ENCODE data around the gene SLC12A9.
"Not testable (repeated sequence)": the region's sequence is repeated elsewhere in the genome, so short reads cannot be mapped to it uniquely, and the experiment has no call there.

The SLC12A9 gene

GRCh38 chr7:100852048-100852872 is at the start of gene SLC12A9:
Gene SLC12A9, plus strand, starts transcription at chr7:100852713. Its CDS starts 1,485 bp downstream, at chr7:100854198.
- DNase-seq, result peak; percentile 93

- DNase-seq, result no peak
These were observed 49.6 kb upstream of the SLC12A9 start for GRCh38 chr7:100802951-100803350.

GRCh38 chr7:100803398-100804161 is 48.9 kb upstream of the SLC12A9 start:
- DNase-seq, result peak; percentile 33

- no peak for DNase-seq
These were observed 47.7 kb upstream of the SLC12A9 start for GRCh38 chr7:100804681-100805431.

GRCh38 chr7:100806276-100806675 is 46.2 kb upstream of the SLC12A9 start:
- DNase-seq, result no peak

GRCh38 chr7:100806883-100807282 is 45.6 kb upstream of the SLC12A9 start:
- not testable (repeated sequence) for DNase-seq

GRCh38 chr7:100808354-100808875 is 44.1 kb upstream of the SLC12A9 start:
- no peak for DNase-seq

GRCh38 chr7:100811480-100811879 is 41.0 kb upstream of the SLC12A9 start:
- DNase-seq, result no peak

- no peak for DNase-seq
These were observed 39.8 kb upstream of the SLC12A9 start for GRCh38 chr7:100812729-100813128.

GRCh38 chr7:100816515-100816914 is 36.0 kb upstream of the SLC12A9 start:
- not testable (repeated sequence) for DNase-seq

GRCh38 chr7:100817097-100817496 is 35.4 kb upstream of the SLC12A9 start:
- DNase-seq, result no peak

- DNase-seq, result no peak
These were observed 34.1 kb upstream of the SLC12A9 start for GRCh38 chr7:100818366-100818765.

- no peak for DNase-seq
These were observed 33.7 kb upstream of the SLC12A9 start for GRCh38 chr7:100818825-100819224.

GRCh38 chr7:100819586-100819985 is 32.9 kb upstream of the SLC12A9 start:
- no peak for DNase-seq

- DNase-seq, result no peak
These were observed 30.0 kb upstream of the SLC12A9 start for GRCh38 chr7:100822236-100823139.

GRCh38 chr7:100823140-100823525 is 29.4 kb upstream of the SLC12A9 start:
- DNase-seq, result no peak

GRCh38 chr7:100823534-100823933 is 29.0 kb upstream of the SLC12A9 start:
- DNase-seq, result no peak

- no peak for DNase-seq
These were observed 27.9 kb upstream of the SLC12A9 start for GRCh38 chr7:100824499-100825214.

- DNase-seq, result no peak
These were observed 27.3 kb upstream of the SLC12A9 start for GRCh38 chr7:100825215-100825671.

- no peak for DNase-seq
These were observed 26.6 kb upstream of the SLC12A9 start for GRCh38 chr7:100825751-100826513.

Data from CD4-positive, alpha-beta T cell treated with Interleukin-6 for 4 hours (primary cell).